Measurements from ENCODE around the gene NANOS1. TPM values are rescaled to one million over a fixed set of nuclear protein-coding genes. Genes with fewer than 3 reads are reported as not detected.

The NANOS1 gene
- total and polyA plus RNA-seq, 9 of the 15 experiments (the other 6 are each of a cell fraction or from before 2014, with no cell fraction given), result 0.14 to 1.6 (median 0.83) TPM; not detected in 1

GRCh38 chr10:119049777-119050176 lies 20.3 kb downstream of the NANOS1 start:
- 83% methylated on average over 13 of the region's 14 CpGs for WGBS (ENCODE audit: insufficient coverage, low coverage, missing lambda C conversion rate)
- Histone ChIP-seq H3K4me2 (ENCODE audit: insufficient read depth, low read length) (no peak overlapping the region), H3K9me1 (ENCODE audit: control insufficient read depth, insufficient read depth, low read length) (no peaks in the 10 kb centered on the region), H3K27me3 (ENCODE audit: control insufficient read depth in 2 of 2, insufficient read depth in 2 of 2, low read length in 2 of 2) (no peaks in the 10 kb centered on the region), H3K4me3 (no peak overlapping the region), H3K36me3 (ENCODE audit: control insufficient read depth, insufficient read depth, low read length) (peaks cover 99% of the 10 kb centered on the region), H3K27ac (ENCODE audit: extremely low read depth, low read depth, low read length) (no peak overlapping the region), H2AFZ (ENCODE audit: low read depth, low read length) (no peak overlapping the region), H3K4me1 (replicated peaks in 1 of 2; ENCODE audit: control insufficient read depth in 2 of 2, insufficient read depth in 2 of 2, low read length in 2 of 2) (no peaks in the 10 kb centered on the region), H3K79me2 (ENCODE audit: control insufficient read depth, insufficient read depth, low read length) (peaks cover 67% of the 10 kb centered on the region), H4K20me1 (replicated peaks; ENCODE audit: control insufficient read depth, insufficient read depth, low read length) (no peaks in the 10 kb centered on the region), H3K9me3 (replicated peaks; ENCODE audit: control insufficient read depth, insufficient read depth, low read depth, low read length) (no peaks in the 10 kb centered on the region), H3K9ac (ENCODE audit: insufficient read depth in 1 of 2, low read depth in 2 of 2, low read length in 2 of 2) (no peak overlapping the region)
- TF ChIP-seq TAF1 (IDR thresholded peaks at IDR 0.05; ENCODE audit: control insufficient read depth, extremely low read depth, insufficient read depth, low read length, severe bottlenecking) (no peak), ZBTB1 (CRISPR knock-in tag; IDR thresholded peaks at IDR 0.05; ENCODE audit: borderline replicate concordance, low read depth) (no peak), HDAC1 (IDR thresholded peaks at IDR 0.05) (no peak), ZC3H11A (IDR thresholded peaks at IDR 0.05; ENCODE audit: low read depth, low read length) (no peak), KLF16 (IDR thresholded peaks at IDR 0.05) (no peak), IRF9 (tag; IDR thresholded peaks at IDR 0.05) (no peak), ZNF174 (CRISPR knock-in tag; IDR thresholded peaks at IDR 0.05) (no peak), CBX2 (IDR thresholded peaks at IDR 0.05; ENCODE audit: insufficient read depth, low read length, poor library complexity, severe bottlenecking) (no peak)
- TF ChIP-seq, protein P1, sequence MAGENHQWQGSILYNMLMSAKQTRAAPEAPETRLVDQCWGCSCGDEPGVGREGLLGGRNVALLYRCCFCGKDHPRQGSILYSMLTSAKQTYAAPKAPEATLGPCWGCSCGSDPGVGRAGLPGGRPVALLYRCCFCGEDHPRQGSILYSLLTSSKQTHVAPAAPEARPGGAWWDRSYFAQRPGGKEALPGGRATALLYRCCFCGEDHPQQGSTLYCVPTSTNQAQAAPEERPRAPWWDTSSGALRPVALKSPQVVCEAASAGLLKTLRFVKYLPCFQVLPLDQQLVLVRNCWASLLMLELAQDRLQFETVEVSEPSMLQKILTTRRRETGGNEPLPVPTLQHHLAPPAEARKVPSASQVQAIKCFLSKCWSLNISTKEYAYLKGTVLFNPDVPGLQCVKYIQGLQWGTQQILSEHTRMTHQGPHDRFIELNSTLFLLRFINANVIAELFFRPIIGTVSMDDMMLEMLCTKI (IDR thresholded peaks at IDR 0.05; ENCODE audit: partially characterized antibody), result no peak
- intact Hi-C loops (cut with micrococcal nuclease), result no loop called here
- no peak for DNase-seq (ENCODE audit: extremely low read depth in 1 of 4, low spot score in 3 of 4)
- ChIA-PET CTCF (ENCODE audit: low intra/inter-chr PET ratio) (no interaction called here), POLR2A (no interaction called here)
- ATAC-seq, result no peak
- no TSS peak for BruUV-seq (replicated peaks)
- in situ Hi-C loops (cut with MboI), result no loop called here
- no peak for FAIRE-seq
